Nephron (organoid): ENCODE data around the gene DNAJC7.

Experiments used
- H3K27ac Mint-ChIP-seq, 3 experiments: 2 replicates each; pipeline ENCODE4 v1.8.0; 2020; ENCODE audit warnings: mixed read lengths in 3 of 3, mild to moderate bottlenecking in 2 of 3, moderate library complexity in 1 of 3
- H3K27me3 Mint-ChIP-seq: 2 replicates; pipeline ENCODE4 v1.8.0; 2021; ENCODE audit warnings: low read depth, mild to moderate bottlenecking, moderate library complexity, mixed read lengths
- H3K36me3 Mint-ChIP-seq: 2 replicates; pipeline ENCODE4 v1.8.0; 2020; ENCODE audit warnings: low read depth, mixed read lengths
- H3K4me1 Mint-ChIP-seq: 2 replicates; pipeline ENCODE4 v1.8.0; 2020; ENCODE audit warnings: mixed read lengths
- H3K4me3 Mint-ChIP-seq, 3 experiments: 2 replicates each; pipeline ENCODE4 v1.8.0; 2020; ENCODE audit warnings: mild to moderate bottlenecking in 3 of 3, mixed read lengths in 3 of 3, moderate library complexity in 2 of 3
- H3K9me3 Mint-ChIP-seq: 2 replicates; pipeline ENCODE4 v1.8.0; 2020; ENCODE audit warnings: mixed read lengths
- TF ChIP-seq, protein P1 (sequence below), 3 experiments: fragments of 200-600 bp; sonication (generic); IDR thresholded peaks; one replicate each; pipeline ENCODE4 v1.5.0; 2021; ENCODE audit warnings: antibody characterized with exemption in 3 of 3; ENCODE audit not compliant: unreplicated experiment in 3 of 3

DNAJC7 gene

GRCh38 chr17:41965694-41966462 is 51.4 kb downstream of the DNAJC7 start:
- peaks cover 46% of the 10 kb centered on the region for H3K4me1 Mint-ChIP-seq
- H3K4me3 Mint-ChIP-seq = peak overlapping the region; percentile 82 to 87 (median 84)
- H3K27ac Mint-ChIP-seq = peak overlapping the region; percentile 73 to 86 (median 75)
- TF ChIP-seq, protein P1, sequence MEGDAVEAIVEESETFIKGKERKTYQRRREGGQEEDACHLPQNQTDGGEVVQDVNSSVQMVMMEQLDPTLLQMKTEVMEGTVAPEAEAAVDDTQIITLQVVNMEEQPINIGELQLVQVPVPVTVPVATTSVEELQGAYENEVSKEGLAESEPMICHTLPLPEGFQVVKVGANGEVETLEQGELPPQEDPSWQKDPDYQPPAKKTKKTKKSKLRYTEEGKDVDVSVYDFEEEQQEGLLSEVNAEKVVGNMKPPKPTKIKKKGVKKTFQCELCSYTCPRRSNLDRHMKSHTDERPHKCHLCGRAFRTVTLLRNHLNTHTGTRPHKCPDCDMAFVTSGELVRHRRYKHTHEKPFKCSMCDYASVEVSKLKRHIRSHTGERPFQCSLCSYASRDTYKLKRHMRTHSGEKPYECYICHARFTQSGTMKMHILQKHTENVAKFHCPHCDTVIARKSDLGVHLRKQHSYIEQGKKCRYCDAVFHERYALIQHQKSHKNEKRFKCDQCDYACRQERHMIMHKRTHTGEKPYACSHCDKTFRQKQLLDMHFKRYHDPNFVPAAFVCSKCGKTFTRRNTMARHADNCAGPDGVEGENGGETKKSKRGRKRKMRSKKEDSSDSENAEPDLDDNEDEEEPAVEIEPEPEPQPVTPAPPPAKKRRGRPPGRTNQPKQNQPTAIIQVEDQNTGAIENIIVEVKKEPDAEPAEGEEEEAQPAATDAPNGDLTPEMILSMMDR (IDR thresholded peaks at IDR 0.05; ENCODE audit: unreplicated experiment in 3 of 3) = no peak
- H3K9me3 Mint-ChIP-seq = no peaks in the 10 kb centered on the region
- peaks cover 23% of the 10 kb centered on the region for H3K36me3 Mint-ChIP-seq
- peaks cover 5% of the 10 kb centered on the region for H3K27me3 Mint-ChIP-seq

GRCh38 chr17:41962768-41963434 is 54.3 kb downstream of the DNAJC7 start:
- TF ChIP-seq, protein P1 (IDR thresholded peaks at IDR 0.05; ENCODE audit: unreplicated experiment in 3 of 3) = peak; percentile 75 to 91 (median 89)
- H3K4me1 Mint-ChIP-seq = peaks cover 45% of the 10 kb centered on the region
- H3K4me3 Mint-ChIP-seq = peak overlapping the region; percentile 49 to 69 (median 58)
- H3K36me3 Mint-ChIP-seq = peaks cover 2% of the 10 kb centered on the region
- H3K9me3 Mint-ChIP-seq = no peaks in the 10 kb centered on the region
- peak overlapping the region; percentile 19 to 51 (median 44) for H3K27ac Mint-ChIP-seq
- peaks cover 16% of the 10 kb centered on the region for H3K27me3 Mint-ChIP-seq

GRCh38 chr17:41962111-41962510 is 55.1 kb downstream of the DNAJC7 start:
- peaks cover 49% of the 10 kb centered on the region for H3K4me1 Mint-ChIP-seq
- TF ChIP-seq, protein P1 (IDR thresholded peaks at IDR 0.05; ENCODE audit: unreplicated experiment in 3 of 3) = no peak
- H3K36me3 Mint-ChIP-seq = no peaks in the 10 kb centered on the region
- H3K4me3 Mint-ChIP-seq = no peak overlapping the region
- no peaks in the 10 kb centered on the region for H3K9me3 Mint-ChIP-seq
- no peak overlapping the region for H3K27ac Mint-ChIP-seq
- peaks cover 16% of the 10 kb centered on the region for H3K27me3 Mint-ChIP-seq

- H3K27ac Mint-ChIP-seq = peak overlapping the region; percentile 48 to 69 (median 50)
- no peak overlapping the region for H3K4me3 Mint-ChIP-seq
- TF ChIP-seq, protein P1 (IDR thresholded peaks at IDR 0.05; ENCODE audit: unreplicated experiment in 3 of 3) = peak; percentile 37 to 51 (median 45)
- H3K9me3 Mint-ChIP-seq = no peaks in the 10 kb centered on the region
- H3K36me3 Mint-ChIP-seq = peaks cover 3% of the 10 kb centered on the region
- H3K4me1 Mint-ChIP-seq = peaks cover 34% of the 10 kb centered on the region
- H3K27me3 Mint-ChIP-seq = peaks cover 16% of the 10 kb centered on the region
Measured at GRCh38 chr17:41959336-41960095, 57.7 kb downstream of the DNAJC7 start.

DNA sequence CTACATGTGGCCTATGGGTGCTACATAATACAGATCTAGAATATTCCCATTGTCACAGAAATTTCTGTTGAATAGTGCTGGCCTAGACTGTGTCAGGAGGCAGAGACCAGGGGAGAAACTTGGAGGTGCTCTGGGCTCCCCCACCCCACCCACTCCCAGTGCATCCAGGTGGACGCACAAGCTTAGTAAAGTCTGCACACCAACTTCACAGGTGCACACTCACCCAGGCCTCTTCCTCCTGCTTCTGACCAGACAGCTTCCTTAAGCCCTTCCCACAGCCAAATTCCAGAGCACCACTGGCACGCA is 58.3 kb downstream of the DNAJC7 start:
- Mint-ChIP-seq H3K27me3 (peaks cover 16% of the 10 kb centered on the region), H3K27ac (peak overlapping the region; percentile 48 to 69 (median 50)), H3K9me3 (no peaks in the 10 kb centered on the region), H3K4me1 (peaks cover 34% of the 10 kb centered on the region), H3K4me3 (no peak overlapping the region), H3K36me3 (peaks cover 3% of the 10 kb centered on the region)
- TF ChIP-seq, protein P1 (IDR thresholded peaks at IDR 0.05; ENCODE audit: unreplicated experiment in 3 of 3) = no peak
